Endothelial cell of umbilical vein (primary cell): ENCODE measurements around the gene GNB1.

Source experiments
- CTCF ChIP-seq, 2 donors: IDR thresholded peaks; 1 replicate in 1 of 2; 2 replicates in 1 of 2; pipeline ENCODE4 v1.5.1; 2011; ENCODE audit warnings: low read length in 2 of 2, mild to moderate bottlenecking in 2 of 2, moderate library complexity in 2 of 2, control low read depth in 1 of 2, inconsistent platforms in 1 of 2, low read depth in 1 of 2; ENCODE audit not compliant: insufficient read depth in 1 of 2; ENCODE audit errors: extremely low read depth in 1 of 2
- EZH2 ChIP-seq: IDR thresholded peaks from 2 replicates; pipeline ENCODE4 v1.6.1; 2012; ENCODE audit warnings: borderline replicate concordance, low read depth, mild to moderate bottlenecking, moderate library complexity, low read length, inconsistent platforms; ENCODE audit not compliant: severe bottlenecking
- JUN ChIP-seq: IDR thresholded peaks from 2 replicates; pipeline ENCODE4 v1.6.1; 2011; ENCODE audit warnings: borderline replicate concordance, low read depth; ENCODE audit not compliant: insufficient read length, insufficient read depth
- MYC ChIP-seq: IDR thresholded peaks from one replicate; pipeline ENCODE4 v1.6.1; 2011; ENCODE audit warnings: mild to moderate bottlenecking, low read depth, low read length
- POLR2A ChIP-seq: IDR thresholded peaks from 2 replicates; pipeline ENCODE4 v1.6.1; 2012; ENCODE audit warnings: low read depth, mild to moderate bottlenecking, control low read depth, low read length
- POLR2AphosphoS5 ChIP-seq: IDR thresholded peaks from 2 replicates; pipeline ENCODE4 v1.6.1; 2012; ENCODE audit warnings: low read depth, mild to moderate bottlenecking, control low read depth, low read length, moderate library complexity; ENCODE audit not compliant: insufficient read depth

GRCh38 chr1:1783320-1783719 is 107.6 kb downstream of the GNB1 start:
- TF ChIP-seq CTCF (IDR thresholded peaks at IDR 0.05; ENCODE audit: extremely low read depth in 1 of 2, insufficient read depth in 1 of 2, low read depth in 1 of 2, low read length in 2 of 2) (no peak), POLR2A (no peak), POLR2AphosphoS5 (no peak), EZH2 (no peak), MYC (no peak), JUN (no peak)
